Measurements from ENCODE around the gene OR9G1. TPM values are rescaled to one million over a fixed set of nuclear protein-coding genes. Genes with fewer than 3 reads are reported as not detected.

OR9G1 gene
- total and polyA plus RNA-seq, 2 of the 8 experiments (the other 6 are each of a cell fraction or from before 2014, with no cell fraction given), result not detected

DNA sequence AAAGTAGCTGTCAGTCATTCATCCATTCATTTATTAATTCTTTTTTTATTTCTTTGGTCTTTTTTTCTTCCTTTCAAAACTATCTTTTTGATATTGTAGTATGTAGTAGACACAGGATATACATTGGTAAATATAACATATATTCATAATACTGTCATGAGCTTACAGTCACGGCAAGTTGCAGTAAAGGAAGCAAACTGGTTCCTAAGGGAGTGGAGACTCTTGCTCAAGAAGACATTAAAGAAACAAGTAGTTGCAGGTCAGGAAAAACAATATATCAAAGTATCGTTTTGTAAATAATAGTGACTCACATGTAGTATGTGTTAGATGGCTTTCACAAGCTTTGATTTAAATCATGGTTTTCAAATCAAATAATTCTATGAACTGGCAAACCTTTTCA is 27.9 kb upstream of the OR9G1 start:
- Histone ChIP-seq H4K91ac (replicated peaks; ENCODE audit: insufficient read length, low read length) (no peak overlapping the region), H3K4ac (replicated peaks; ENCODE audit: insufficient read length, low read depth, low read length) (no peak overlapping the region), H2AFZ (ENCODE audit: low read length) (no peak overlapping the region), H3K9me3 (ENCODE audit: insufficient read depth in 2 of 2, low read depth in 1 of 2, low read length in 1 of 2) (no peaks in the 10 kb centered on the region), H3K23ac (ENCODE audit: insufficient read length) (no peak overlapping the region), H3K18ac (ENCODE audit: extremely low read depth, low read length) (no peak overlapping the region), H2AK5ac (ENCODE audit: low read depth, low read length) (no peak overlapping the region), H4K20me1 (replicated peaks in 1 of 2; ENCODE audit: control insufficient read depth in 1 of 2, insufficient read depth in 2 of 2, low read length in 2 of 2) (no peaks in the 10 kb centered on the region), H3K56ac (replicated peaks; ENCODE audit: insufficient read length, low read depth, low read length) (no peak overlapping the region), H2BK5ac (ENCODE audit: low read depth, low read length) (no peak overlapping the region), H2BK120ac (replicated peaks; ENCODE audit: low read depth, low read length) (no peak overlapping the region), H4K8ac (ENCODE audit: extremely low read depth, insufficient read depth, low read length) (no peak overlapping the region), H2BK20ac (ENCODE audit: low read length) (no peak overlapping the region), H3K79me1 (ENCODE audit: low read depth, low read length) (no peaks in the 10 kb centered on the region), H3K4me1 (replicated peaks in 1 of 4; ENCODE audit: control insufficient read depth in 3 of 4, insufficient read depth in 4 of 4, low read length in 3 of 4) (no peaks in the 10 kb centered on the region), H3K23me2 (ENCODE audit: low read depth, low read length) (no peaks in the 10 kb centered on the region), H3K36me3 (ENCODE audit: control insufficient read depth in 2 of 4, insufficient read depth in 4 of 4, low read length in 3 of 4) (no peaks in the 10 kb centered on the region), H3K79me2 (ENCODE audit: control insufficient read depth in 1 of 2, insufficient read depth in 2 of 2, low read length in 2 of 2) (no peaks in the 10 kb centered on the region), H3K14ac (ENCODE audit: insufficient read length) (no peak overlapping the region), H3K4me3 (ENCODE audit: extremely low read depth in 1 of 4, insufficient read depth in 2 of 4, low read depth in 3 of 4, low read length in 4 of 4) (no peak overlapping the region), H3K27me3 (replicated peaks in 1 of 4; ENCODE audit: control insufficient read depth in 3 of 4, extremely low read depth in 1 of 4, insufficient read depth in 3 of 4, low read length in 3 of 4) (no peaks in the 10 kb centered on the region), H3K27ac (ENCODE audit: low read depth, low read length) (no peak overlapping the region), H4K5ac (ENCODE audit: insufficient read length, low read depth, low read length) (no peak overlapping the region), H2BK12ac (ENCODE audit: low read depth, low read length) (no peak overlapping the region), H2BK15ac (ENCODE audit: low read length) (no peak overlapping the region), H3K4me2 (ENCODE audit: insufficient read depth in 1 of 2, low read depth in 2 of 2, low read length in 2 of 2) (no peak overlapping the region), H3K9ac (replicated peaks in 1 of 4; ENCODE audit: extremely low read depth in 1 of 4, low read depth in 3 of 4, low read length in 3 of 4) (no peak overlapping the region)
- ChIA-PET POLR2A (ENCODE audit: partially characterized antibody) (no interaction called here), CTCF (ENCODE audit: partially characterized antibody) (interaction anchor here (1.1 kb wide), 1 partner anchor 9 kb away, joined by 3 read pairs; no protein-coding TSS in a partner anchor)
- whole genome bisulfite sequencing, 2 experiments (ENCODE audit: extremely low coverage in 1 of 2, insufficient coverage in 1 of 2, insufficient read length in 1 of 2, insufficient replicate concordance in 2 of 2, low coverage in 1 of 2, low lambda C conversion rate in 2 of 2, missing lambda C conversion rate in 1 of 2), result 92% methylated on average over 2 of the region's 2 CpGs; no CpG with 5 or more reads in 1 of the 2 experiments
- no peak for FAIRE-seq
- no peak for TF ChIP-seq EP300 (IDR thresholded peaks at IDR 0.05; ENCODE audit: borderline replicate concordance in 1 of 2, low read depth in 2 of 2, low read length in 2 of 2)
- TF ChIP-seq CTBP2 (IDR thresholded peaks at IDR 0.05; ENCODE audit: borderline replicate concordance, insufficient read depth, insufficient read length, low read length), result no peak
- no peak for TF ChIP-seq HDAC6 (IDR thresholded peaks at IDR 0.05; ENCODE audit: low read depth, low read length)
- no peak for TF ChIP-seq EZH2 (IDR thresholded peaks at IDR 0.05; ENCODE audit: low read depth, low read length, severe bottlenecking)
- no peak for TF ChIP-seq SRF (IDR thresholded peaks at IDR 0.05; ENCODE audit: low read depth, low read length)
- TF ChIP-seq SIN3A (conservative IDR thresholded peaks at IDR 0.05 in 1 of 2, IDR thresholded peaks at IDR 0.05 in 1 of 2; ENCODE audit: low read depth in 1 of 2, low read length in 2 of 2), result no peak
- TF ChIP-seq TAF7 (optimal IDR thresholded peaks at IDR 0.05; ENCODE audit: borderline replicate concordance, low read depth, low read length), result no peak
- TF ChIP-seq SUZ12 (IDR thresholded peaks at IDR 0.05; ENCODE audit: low read length), result no peak
- TF ChIP-seq SIRT6 (IDR thresholded peaks at IDR 0.05; ENCODE audit: low read length), result no peak
- no peak for TF ChIP-seq SP1 (IDR thresholded peaks at IDR 0.05; ENCODE audit: low read depth, low read length)
- DNase-seq (ENCODE audit: low read depth in 1 of 2, low spot score in 2 of 2), result no peak

All from H1 (cell line).